Keratinocyte (primary cell): Measurements from ENCODE around the gene FGF11. TPM values are rescaled to one million over a fixed set of nuclear protein-coding genes. Genes with fewer than 3 reads are reported as not detected.
A peak's percentile ranks its signal among the peaks of the same experiment; 100 is the strongest.

ENCODE experiments used
- DNase-seq: peaks from one replicate; pipeline ENCODE4 v3.0.0-alpha.2; 2011; ENCODE audit warnings: low read depth, missing footprints, low spot score
- FAIRE-seq: peaks from 2 replicates; lab custom pipeline; 2011; peaks lifted over from hg19 to GRCh38; lab: Jason Lieb, UNC
- H2AFZ ChIP-seq: 2 replicates; pipeline ENCODE4 v1.6.0; 2012; ENCODE audit warnings: low read length, control low read depth, inconsistent platforms; ENCODE audit not compliant: control insufficient read depth
- H3K27ac ChIP-seq: 2 replicates; pipeline ENCODE4 v1.5.1; 2011; ENCODE audit warnings: low read length; ENCODE audit not compliant: control insufficient read depth, insufficient read depth
- H3K27me3 ChIP-seq: 3 replicates; pipeline ENCODE4 v1.6.0; 2011; ENCODE audit warnings: low read length; ENCODE audit not compliant: control insufficient read depth, insufficient read depth; ENCODE audit errors: extremely low read depth
- H3K36me3 ChIP-seq, 2 experiments: 2 replicates in 1 of 2; 3 replicates in 1 of 2; pipeline ENCODE4 v1.5.1; 2011; ENCODE audit warnings: low read length in 2 of 2, mild to moderate bottlenecking in 1 of 2; ENCODE audit not compliant: control insufficient read depth in 2 of 2, insufficient read depth in 2 of 2; ENCODE audit errors: extremely low read depth in 1 of 2
- H3K4me1 ChIP-seq: 3 replicates; pipeline ENCODE4 v1.5.1; 2011; ENCODE audit warnings: low read length; ENCODE audit not compliant: control insufficient read depth, insufficient read depth; ENCODE audit errors: extremely low read depth
- H3K4me2 ChIP-seq: 3 replicates; pipeline ENCODE4 v1.6.0; 2011; ENCODE audit warnings: low read depth, low read length; ENCODE audit not compliant: control insufficient read depth, insufficient read depth; ENCODE audit errors: extremely low read depth
- H3K4me3 ChIP-seq, 3 experiments: fragments of 200-600 bp in 1 of 3; sonication (generic) in 1 of 3; 2 replicates in 2 of 3; 3 replicates in 1 of 3; pipeline ENCODE4 v1.5.1; 2011 to 2016; ENCODE audit warnings: low read length in 3 of 3, mild to moderate bottlenecking in 3 of 3, control low read depth in 2 of 3, inconsistent platforms in 1 of 3, low read depth in 1 of 3, mixed read lengths in 1 of 3, mixed run types in 1 of 3, moderate library complexity in 1 of 3; ENCODE audit not compliant: control insufficient read depth in 2 of 3, insufficient read depth in 2 of 3; ENCODE audit errors: extremely low read depth in 1 of 3
- H3K79me2 ChIP-seq: 2 replicates; pipeline ENCODE4 v1.6.0; 2012; ENCODE audit warnings: low read length; ENCODE audit not compliant: control insufficient read depth, insufficient read depth
- H3K9ac ChIP-seq: 3 replicates; pipeline ENCODE4 v1.6.0; 2011; ENCODE audit warnings: low read length; ENCODE audit not compliant: control insufficient read depth, insufficient read depth; ENCODE audit errors: extremely low read depth
- H3K9me1 ChIP-seq: 3 replicates; pipeline ENCODE4 v1.6.0; 2011; ENCODE audit warnings: low read length; ENCODE audit not compliant: control insufficient read depth, insufficient read depth; ENCODE audit errors: extremely low read depth
- H3K9me3 ChIP-seq: 2 replicates; pipeline ENCODE4 v1.5.1; 2012; ENCODE audit warnings: low read depth, low read length; ENCODE audit not compliant: control insufficient read depth
- H4K20me1 ChIP-seq: 3 replicates; pipeline ENCODE4 v1.6.0; 2011; ENCODE audit warnings: low read length; ENCODE audit not compliant: control insufficient read depth, insufficient read depth; ENCODE audit errors: extremely low read depth
- EZH2 ChIP-seq: IDR thresholded peaks from one replicate; pipeline ENCODE4 v1.6.1; 2012; ENCODE audit warnings: inconsistent platforms, mild to moderate bottlenecking, low read length, moderate library complexity
- dilution Hi-C: fragments of 300-500 bp; cut with MboI; formaldehyde crosslinking; loops from one replicate; pipeline ENCODE4 v1.7.0; 2020; ENCODE audit warnings: low sequenced_read_pairs; ENCODE audit not compliant: extremely low pct_ligation_motif_present
- polyA plus RNA-seq, 5 experiments: library from polyadenylated mRNA; depleted of rRNA in 3 of 5; stranded (reverse) in 3 of 5; stranded (forward) in 1 of 5; unstranded in 1 of 5; fragments of >200 nt; gene quantifications; 1 replicate in 1 of 5; 2 replicates in 3 of 5; 3 replicates in 1 of 5; pipeline versions ENCODE4 v1.2.1 to v1.2.3, GENCODE V29; 2011 to 2012; ENCODE audit warnings: missing spikeins in 2 of 5, low read depth in 1 of 5, low replicate concordance in 1 of 5
- TF ChIP-seq, protein P1 (sequence below), 3 experiments: IDR thresholded peaks in 1 of 3; conservative IDR thresholded peaks in 1 of 3; optimal IDR thresholded peaks in 1 of 3; 2 replicates in 2 of 3; 3 replicates in 1 of 3; pipeline versions ENCODE3 to v1.5.1; 2011; ENCODE audit warnings: low read length in 3 of 3, mild to moderate bottlenecking in 3 of 3, moderate library complexity in 2 of 3, control low read depth in 1 of 3, inconsistent platforms in 1 of 3; ENCODE audit not compliant: insufficient read depth in 2 of 3; ENCODE audit errors: extremely low read depth in 1 of 3

FGF11 gene
- polyA plus RNA-seq, 1 donor (not counting 4 experiments of a cell fraction or from before 2014, with no cell fraction given): 30.4 TPM

DNA sequence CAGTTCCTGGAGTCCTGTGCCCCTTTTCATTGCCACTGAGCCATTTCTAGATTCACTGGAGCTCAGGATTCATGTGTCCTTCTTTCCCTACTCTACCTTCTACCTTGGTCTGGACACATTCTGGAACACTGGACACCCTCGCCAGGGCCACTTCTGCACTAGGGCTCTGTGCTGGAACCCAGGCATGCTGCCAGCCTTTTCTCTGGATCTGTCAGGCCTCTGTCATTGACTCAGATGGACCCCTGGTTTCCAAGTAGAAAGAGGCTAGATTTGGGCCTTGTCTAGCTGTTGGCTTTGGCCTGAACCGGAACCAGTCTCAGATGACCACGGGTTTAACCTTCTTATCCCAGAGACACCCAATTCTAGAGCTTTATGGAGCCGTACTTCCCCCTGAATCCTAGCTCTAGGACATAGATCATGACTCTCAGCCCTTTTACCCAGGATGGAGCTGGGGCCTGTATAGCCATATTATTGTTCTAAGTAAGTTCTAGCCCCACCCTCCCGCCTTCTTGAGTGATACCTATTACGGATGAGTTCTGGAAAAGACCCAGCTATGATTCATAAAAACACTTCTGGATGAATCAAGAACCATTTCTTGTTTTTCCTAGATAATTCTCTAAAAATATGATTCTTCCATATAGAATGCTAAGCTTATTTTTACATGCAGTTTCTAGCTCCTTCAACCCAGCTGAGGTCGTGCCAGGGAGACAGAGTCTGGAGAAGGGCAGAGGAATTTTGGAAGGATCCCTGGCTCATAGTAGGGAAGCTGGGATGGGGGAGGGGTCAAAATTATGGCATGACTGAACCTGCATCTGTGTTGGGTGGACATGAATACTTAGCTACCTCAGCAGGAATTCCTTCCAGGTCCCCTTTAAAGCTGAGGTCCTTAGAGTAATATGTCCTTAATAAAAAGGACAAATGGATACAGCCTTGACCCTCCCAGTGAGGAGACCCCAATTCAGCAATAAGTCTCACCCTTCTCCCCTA is 4.5 kb downstream of the FGF11 start:
- dilution Hi-C loops: no loop called here
- Histone ChIP-seq H3K27ac (peak overlapping the region; percentile 74), H2AFZ (no peak overlapping the region), H3K9ac (peak overlapping the region; percentile 55), H3K4me1 (peaks cover 54% of the 10 kb centered on the region), H3K79me2 (peaks cover 4% of the 10 kb centered on the region), H3K9me3 (no peaks in the 10 kb centered on the region), H3K36me3 (peaks cover 3 to 8% of the 10 kb centered on the region in 2 experiments), H3K4me3 (peak overlapping the region in 2 of 3 experiments; percentile 2 to 18), H4K20me1 (no peaks in the 10 kb centered on the region), H3K9me1 (peaks cover 5% of the 10 kb centered on the region), H3K4me2 (peak overlapping the region; percentile 77), H3K27me3 (no peaks in the 10 kb centered on the region)
- no peak for TF ChIP-seq EZH2
- TF ChIP-seq, protein P1, sequence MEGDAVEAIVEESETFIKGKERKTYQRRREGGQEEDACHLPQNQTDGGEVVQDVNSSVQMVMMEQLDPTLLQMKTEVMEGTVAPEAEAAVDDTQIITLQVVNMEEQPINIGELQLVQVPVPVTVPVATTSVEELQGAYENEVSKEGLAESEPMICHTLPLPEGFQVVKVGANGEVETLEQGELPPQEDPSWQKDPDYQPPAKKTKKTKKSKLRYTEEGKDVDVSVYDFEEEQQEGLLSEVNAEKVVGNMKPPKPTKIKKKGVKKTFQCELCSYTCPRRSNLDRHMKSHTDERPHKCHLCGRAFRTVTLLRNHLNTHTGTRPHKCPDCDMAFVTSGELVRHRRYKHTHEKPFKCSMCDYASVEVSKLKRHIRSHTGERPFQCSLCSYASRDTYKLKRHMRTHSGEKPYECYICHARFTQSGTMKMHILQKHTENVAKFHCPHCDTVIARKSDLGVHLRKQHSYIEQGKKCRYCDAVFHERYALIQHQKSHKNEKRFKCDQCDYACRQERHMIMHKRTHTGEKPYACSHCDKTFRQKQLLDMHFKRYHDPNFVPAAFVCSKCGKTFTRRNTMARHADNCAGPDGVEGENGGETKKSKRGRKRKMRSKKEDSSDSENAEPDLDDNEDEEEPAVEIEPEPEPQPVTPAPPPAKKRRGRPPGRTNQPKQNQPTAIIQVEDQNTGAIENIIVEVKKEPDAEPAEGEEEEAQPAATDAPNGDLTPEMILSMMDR (optimal IDR thresholded peaks at IDR 0.05 in 1 of 3, IDR thresholded peaks at IDR 0.05 in 1 of 3, conservative IDR thresholded peaks at IDR 0.05 in 1 of 3; ENCODE audit: extremely low read depth in 1 of 3, insufficient read depth in 2 of 3, low read length in 3 of 3): no peak
- FAIRE-seq: peak; percentile 87
- no peak for DNase-seq

DNA sequence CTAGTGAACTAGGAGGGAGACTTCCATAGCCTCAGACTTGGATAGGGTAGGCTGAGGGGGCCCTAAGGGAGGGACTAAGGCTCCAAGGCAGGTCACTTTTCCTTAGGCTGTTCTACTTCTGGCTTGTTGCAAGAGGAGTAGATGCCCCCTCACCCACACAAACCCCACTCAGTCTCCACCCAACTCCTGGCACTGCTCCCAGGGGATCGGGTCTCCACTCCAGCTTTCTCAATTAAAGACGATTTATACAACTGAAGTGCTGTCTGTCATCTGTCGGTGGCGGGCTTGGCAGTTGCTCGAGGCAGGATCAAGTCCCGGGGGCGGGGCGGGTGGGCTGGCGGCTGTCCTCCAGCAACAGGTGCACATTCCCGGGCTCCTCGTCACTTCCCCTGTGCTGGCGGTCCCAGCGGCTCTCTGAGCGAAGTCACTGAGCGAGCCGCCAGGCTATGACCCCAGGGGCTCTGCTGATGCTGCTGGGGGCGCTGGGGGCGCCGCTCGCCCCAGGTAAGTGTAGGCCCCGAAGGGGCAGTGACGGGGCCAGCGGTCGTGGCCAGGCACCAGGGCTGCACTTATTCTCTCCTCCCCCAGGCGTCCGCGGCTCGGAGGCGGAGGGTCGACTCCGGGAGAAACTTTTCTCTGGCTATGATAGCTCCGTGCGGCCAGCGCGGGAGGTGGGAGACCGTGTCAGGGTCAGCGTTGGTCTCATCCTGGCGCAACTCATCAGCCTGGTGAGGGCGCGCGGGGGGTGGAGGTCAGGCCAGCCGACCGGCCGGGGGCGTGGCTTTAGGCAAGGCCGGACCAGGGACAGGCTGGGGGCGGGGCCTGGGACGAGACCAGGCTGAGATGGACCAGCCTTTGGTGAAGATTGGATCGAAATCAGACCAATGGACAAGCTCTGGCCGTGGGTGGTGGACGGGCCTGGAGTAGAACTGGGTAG is 5.6 kb downstream of the FGF11 start, which contains the start of gene CHRNB1:
TSS of gene CHRNB1 (plus strand) at position 380 of the 937 bp plus-strand sequence. CDS start at position 447, 67 bp downstream.
- dilution Hi-C loops: no loop called here
- H3K27me3 ChIP-seq: no peaks in the 10 kb centered on the region
- no peaks in the 10 kb centered on the region for H3K9me3 ChIP-seq
- H2AFZ ChIP-seq: peak within 1 kb of the TSS; percentile 62
- peaks cover 47% of the 10 kb centered on the region for H3K4me1 ChIP-seq
- no peaks in the 10 kb centered on the region for H4K20me1 ChIP-seq
- peaks cover 3 to 8% of the 10 kb centered on the region in 2 experiments for H3K36me3 ChIP-seq
- peak within 1 kb of the TSS; percentile 74 for H3K27ac ChIP-seq
- peak within 1 kb of the TSS; percentile 77 for H3K4me2 ChIP-seq
- TF ChIP-seq, protein P1 (optimal IDR thresholded peaks at IDR 0.05 in 1 of 3, IDR thresholded peaks at IDR 0.05 in 1 of 3, conservative IDR thresholded peaks at IDR 0.05 in 1 of 3; ENCODE audit: extremely low read depth in 1 of 3, insufficient read depth in 2 of 3, low read length in 3 of 3): peak in 1 of 3 experiments; percentile 18
- no peak for TF ChIP-seq EZH2
- no peak for DNase-seq
- H3K9me1 ChIP-seq: peaks cover 5% of the 10 kb centered on the region
- no peaks in the 10 kb centered on the region for H3K79me2 ChIP-seq
- H3K9ac ChIP-seq: peak within 1 kb of the TSS; percentile 62
- no peak for FAIRE-seq
- peak within 1 kb of the TSS; percentile 40 to 67 (median 57) for H3K4me3 ChIP-seq
